Posterior cingulate gyrus (tissue), 11 donors: ENCODE results near the gene DPYSL3.
"Not testable (repeated sequence)": the region's sequence is repeated elsewhere in the genome, so short reads cannot be mapped to it uniquely, and the experiment has no call there.

Experiments
- DNase-seq, 10 donors: peaks; one replicate each; pipeline versions ENCODE4 v3.0.0 to v3.0.0-alpha.2; 2020 to 2021; ENCODE audit warnings: mixed read lengths in 3 of 10
- intact Hi-C: fragments of 100-400 bp; cut with DNase I; formaldehyde crosslinking; loops from one replicate; pipeline ENCODE4 v1.15.1; 2023

DPYSL3 gene

DNA sequence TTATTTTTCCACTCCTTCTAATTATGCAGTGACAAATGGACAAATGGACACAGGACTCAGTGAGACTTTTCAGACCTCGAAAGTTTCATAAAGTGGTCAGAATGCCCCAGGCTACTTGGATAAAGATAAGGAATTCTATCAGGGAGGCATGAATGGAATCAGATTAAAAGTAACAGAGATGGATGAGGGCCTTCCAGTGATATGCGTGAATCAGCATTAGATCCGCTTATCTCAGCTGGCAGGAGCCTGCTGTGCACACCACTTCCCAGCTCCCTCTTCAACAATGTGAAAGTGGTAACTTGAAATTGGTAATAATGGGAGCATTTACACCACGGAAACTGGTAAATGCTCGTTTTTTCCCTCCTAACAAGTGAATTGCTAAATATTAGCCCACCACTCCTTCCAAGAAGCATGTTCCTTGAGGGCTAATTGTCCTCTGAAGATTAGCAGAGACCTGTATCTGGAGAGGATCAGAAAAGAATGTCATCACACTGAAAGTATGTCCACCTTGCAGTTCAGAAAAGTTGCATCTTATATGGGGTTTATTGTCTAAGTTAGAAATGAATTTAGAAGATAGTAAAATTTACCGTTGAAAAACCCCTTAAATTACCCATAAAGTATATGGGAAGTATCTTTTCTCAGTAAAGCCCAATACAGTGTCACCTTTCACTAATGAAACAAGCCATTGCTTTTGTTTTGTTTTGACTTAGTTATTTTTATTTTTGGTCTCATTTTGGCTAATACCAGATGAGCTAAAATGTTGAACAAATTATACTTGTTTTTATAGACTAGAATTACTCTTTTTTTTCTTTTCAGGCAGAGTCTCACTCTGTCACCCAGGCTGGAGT lies 125.3 kb downstream of the DPYSL3 start:
- no peak for DNase-seq
- intact Hi-C loops: no loop called here

DNA sequence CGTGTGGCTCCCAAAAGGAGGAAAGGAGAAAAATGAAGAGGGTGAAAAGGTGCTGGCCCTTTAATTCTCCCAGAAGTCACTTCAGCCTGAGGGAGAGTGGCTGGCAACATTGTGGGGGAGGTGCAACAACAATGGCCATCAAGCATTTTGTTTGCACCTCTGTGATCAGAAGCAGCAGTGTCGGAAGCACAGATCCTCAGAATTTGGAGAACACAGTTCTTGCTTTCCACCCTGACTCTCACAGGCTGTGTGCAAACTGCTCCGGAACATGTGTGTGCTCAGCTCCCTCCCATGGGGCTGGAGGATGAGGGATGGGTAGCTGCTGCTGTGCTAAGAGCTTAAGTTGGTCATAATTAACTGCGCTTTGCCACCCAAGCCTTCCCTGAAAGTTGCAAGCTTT lies 127.1 kb downstream of the DPYSL3 start:
- peak in 3 of 10 donors; percentile 17 to 80 (median 17) for DNase-seq
- intact Hi-C loops: no loop called here

DNA sequence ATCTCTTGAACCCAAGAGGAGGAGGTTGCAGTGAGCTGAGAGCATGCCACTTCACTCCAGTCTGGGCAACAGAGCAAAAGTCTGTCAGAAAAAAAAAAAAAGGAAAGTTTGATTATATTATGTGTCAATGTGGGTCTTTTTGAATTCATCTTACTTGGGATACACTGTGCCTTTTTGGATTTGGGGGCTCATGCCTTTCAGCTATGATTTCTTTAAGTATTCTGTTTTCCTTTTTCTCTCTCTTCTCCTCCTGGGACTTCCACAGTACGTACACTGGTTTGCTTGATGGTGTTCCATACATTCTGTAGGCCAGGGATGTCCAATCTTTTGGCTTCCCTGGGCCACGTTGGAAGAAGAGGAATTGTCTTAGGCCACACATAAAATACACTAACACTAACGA lies 128.3 kb downstream of the DPYSL3 start:
- intact Hi-C loops: no loop called here

DNA sequence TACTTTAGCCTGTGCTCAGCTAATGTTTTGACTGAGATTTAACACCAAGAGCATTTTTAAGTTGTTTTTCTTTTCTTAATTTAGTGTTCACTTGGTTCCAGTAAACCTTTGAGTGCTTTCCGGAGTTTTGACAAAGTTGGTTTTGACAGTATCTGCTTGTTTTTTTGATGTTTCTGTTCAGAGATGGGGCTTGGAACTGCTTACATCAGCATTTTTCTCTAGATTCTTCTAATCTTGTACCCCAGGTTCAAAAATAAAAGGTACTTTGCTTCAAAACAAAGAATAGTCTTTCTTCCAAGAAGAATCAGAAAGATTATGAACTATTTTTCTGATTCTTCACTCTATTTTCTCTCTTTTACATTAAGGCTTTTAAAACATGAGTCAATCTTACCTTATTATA lies 132.2 kb downstream of the DPYSL3 start:
- no peak for DNase-seq
- intact Hi-C loops: no loop called here

More for the DNA sequence above, 128.3 kb downstream of the DPYSL3 start:
- no peak for DNase-seq

DNA sequence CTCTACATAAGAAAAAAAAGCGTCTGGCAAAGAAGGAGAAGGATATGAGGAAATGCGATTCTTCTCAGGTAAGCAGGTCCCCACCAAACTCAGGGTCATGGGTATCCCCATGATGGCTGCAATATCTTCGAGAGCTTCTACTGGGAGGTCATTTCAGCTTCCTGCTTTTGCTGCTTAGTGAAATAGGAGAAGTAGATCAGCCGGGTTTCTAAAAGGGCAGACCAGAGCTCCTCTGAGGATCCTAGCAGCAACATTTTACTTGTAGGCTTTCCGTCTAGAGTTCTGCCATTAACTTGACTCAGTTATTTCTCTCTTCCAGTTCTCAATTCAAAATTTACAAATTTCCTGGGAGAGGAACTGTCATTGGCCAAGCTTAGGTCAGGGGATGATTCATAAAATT lies 134.7 kb downstream of the DPYSL3 start:
- no peak for DNase-seq
- intact Hi-C loops: no loop called here

DNA sequence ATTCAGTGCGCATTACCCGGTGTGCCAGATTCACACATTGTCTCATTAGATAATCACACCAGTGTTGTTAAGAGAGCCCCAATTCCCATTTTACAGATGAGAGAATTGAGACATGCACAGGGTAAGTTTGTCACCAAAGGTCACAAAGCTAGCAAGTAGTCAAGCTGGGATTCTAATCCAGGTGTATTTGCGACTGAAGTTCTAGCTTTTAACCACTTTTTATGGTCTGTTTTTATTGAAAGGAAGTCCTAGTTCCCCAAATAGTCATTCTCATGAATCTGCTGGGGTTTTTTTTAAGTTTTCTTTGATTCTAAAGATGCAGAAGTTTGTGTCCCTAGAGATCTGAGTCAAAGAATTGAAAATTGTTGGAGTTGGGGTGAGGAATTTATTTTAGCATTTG lies 136.5 kb downstream of the DPYSL3 start:
- DNase-seq: no peak
- intact Hi-C loops: no loop called here

DNA sequence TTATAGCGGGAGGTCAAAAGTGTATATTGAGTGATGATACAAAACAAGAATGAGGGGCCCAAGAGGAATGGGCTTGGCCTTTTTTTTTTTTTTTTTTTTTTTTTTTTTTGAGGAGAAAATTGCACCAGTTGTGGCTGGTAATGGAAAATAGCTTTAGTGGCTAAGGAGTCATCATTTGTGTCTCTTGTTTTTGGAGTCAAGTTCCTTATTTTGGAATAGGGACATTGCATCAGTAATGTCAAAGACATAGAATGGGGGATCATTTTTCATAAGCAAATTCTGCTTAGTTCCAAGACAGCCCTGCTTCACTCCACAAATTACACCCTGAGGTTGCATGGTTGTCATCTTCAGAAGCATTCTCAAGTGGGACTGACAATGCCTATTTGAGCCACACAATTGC lies 137.7 kb downstream of the DPYSL3 start:
- intact Hi-C loops: no loop called here

DNA sequence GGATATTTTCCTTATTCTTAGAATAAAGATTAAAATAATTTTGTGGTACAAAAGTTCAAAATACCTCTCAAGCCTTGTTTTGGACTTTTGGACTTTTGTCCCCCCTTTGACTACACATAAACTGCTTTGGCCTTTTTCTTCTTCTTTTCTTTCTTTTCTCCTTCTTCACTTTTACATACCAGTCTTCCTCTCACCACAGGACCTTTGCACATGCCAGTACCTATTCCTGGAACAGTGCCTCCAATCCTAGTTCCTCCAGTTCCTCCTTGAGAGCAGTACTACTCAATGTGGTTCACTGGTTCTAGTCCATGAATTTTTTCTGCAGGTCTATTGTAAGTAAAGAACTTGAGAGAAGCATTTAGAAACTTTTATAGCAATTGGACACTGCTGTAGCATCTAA lies 138.6 kb downstream of the DPYSL3 start:
- DNase-seq: no peak
- intact Hi-C loops: no loop called here

More for the DNA sequence above, 137.7 kb downstream of the DPYSL3 start:
- DNase-seq: no peak

DNA sequence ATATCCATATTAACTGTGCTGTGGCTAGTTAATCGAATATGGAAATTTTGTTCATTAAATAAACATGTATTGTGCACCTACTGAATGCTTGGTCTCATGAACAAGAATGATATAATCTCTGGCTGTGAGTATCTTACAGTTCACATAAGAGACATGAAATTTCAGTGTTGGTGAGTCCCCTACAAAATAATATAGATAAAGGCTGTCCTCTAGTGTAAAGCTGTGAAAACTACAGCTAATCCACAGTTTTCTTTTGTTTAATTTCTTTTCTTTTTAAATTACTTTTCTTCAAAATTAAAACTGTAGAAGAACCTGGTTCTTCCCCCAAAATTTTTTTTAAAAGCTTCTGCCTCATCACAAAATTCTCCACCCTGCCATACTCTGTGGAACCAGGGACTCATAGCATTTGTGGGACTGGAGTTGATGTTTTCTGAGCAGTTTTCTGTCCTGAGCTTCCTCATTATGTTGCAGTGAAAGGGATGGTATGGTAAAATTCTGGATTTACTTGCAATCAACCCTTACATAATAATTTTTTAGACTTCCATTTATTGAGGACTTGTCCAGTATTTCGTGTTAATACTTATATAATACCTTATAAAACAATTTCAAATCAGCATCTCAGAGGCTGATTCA lies 140.0 kb downstream of the DPYSL3 start:
- intact Hi-C loops: loop anchor here (2.0 to 5.0 kb wide), 2 partner anchors 148 to 837 kb away; no protein-coding TSS in a partner anchor
- no peak for DNase-seq

DNA sequence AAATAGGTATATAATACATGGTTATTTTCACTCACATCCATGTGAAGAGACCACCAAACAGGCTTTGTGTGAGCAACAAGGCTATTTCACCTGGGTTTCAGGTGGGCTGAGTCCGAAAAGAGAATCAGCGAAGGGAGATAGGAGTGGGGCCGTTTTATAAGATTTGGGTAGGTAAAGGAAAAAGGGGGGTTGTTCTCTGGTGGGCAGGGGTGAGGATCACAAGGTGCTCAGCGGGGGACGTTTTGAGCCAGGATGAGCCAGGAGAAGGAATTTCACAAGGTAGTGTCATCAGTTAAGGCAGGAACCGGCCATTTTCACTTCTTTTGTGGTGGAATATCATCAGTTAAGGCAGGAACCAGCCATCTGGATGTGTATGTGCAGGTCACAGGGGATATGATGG lies 142.5 kb downstream of the DPYSL3 start:
- intact Hi-C loops: loop anchor here (5.0 kb wide), 1 partner anchor 145 kb away; no protein-coding TSS in a partner anchor
- not testable (repeated sequence) for DNase-seq

DNA sequence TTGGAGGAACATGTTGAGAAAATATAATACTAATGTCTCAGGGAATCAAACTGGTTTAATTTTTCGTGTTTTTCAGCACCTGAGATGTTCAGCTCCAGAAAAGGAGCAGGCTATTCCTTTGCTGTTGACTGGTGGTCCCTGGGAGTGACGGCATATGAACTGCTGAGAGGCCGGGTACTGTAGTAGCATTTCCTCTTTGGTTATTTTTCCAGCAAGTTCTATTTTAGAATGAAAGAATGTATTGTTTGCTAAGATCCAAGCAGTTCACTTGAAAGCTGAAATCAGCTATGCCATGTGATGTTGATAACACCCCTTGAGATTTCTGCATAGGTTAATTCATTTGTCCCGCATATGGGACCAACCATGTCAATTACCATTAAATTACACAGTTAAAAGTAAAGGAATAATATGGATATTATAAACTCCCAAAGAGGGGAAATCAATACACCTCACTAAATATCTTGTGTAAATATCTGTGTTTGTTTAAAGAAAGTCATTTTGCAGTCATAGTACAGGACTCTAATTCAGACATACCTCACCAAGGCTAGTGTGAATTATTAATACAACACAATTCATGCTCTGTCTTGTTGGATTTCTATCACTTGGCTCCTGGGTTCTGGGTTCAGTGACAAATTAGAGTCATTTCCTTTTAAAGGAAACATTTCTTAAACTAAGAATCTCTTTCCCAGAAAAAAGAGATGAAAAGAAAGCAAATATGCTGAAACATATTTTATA lies 148.3 kb downstream of the DPYSL3 start:
- no peak for DNase-seq
- intact Hi-C loops: no loop called here

DNA sequence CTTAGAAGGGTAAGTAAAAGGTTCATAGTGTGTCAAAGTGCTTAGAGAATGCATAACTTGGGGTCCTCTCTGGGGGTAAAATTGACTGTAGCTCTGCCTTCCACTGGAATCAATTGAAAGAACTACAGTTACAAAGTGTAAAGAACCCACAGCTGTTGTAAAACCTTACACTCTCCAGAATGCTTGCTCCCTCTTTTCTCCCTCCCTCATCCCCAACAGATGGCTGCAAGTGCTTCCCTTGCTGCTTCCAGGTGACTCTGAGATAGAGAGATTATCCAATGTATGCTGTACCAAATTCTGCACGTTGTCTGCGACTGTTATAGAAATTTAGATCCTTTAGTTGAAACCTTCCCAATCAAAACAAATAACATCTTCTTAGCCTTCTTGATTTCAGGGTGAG lies 149.1 kb downstream of the DPYSL3 start:
- intact Hi-C loops: no loop called here
- DNase-seq: no peak

DNA sequence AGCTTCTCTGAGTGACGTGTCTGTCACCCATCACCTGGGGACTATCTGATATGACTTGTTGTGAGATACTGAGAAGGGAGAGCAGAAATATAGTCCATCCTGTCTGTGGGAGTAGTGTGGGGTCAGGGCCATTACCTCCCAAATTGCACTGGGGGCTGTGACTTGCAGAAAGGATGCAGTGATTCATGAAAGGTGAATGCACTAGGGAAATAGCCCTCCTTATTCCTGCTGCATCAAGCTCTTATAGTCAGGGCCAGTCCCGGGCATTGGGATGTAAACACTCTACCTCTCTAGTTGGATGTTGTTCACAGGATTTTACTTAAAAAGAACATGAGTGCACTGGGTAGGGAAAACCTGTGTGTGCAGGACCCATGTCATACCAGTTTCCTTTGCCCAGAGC lies 150.3 kb downstream of the DPYSL3 start:
- intact Hi-C loops: no loop called here

DNA sequence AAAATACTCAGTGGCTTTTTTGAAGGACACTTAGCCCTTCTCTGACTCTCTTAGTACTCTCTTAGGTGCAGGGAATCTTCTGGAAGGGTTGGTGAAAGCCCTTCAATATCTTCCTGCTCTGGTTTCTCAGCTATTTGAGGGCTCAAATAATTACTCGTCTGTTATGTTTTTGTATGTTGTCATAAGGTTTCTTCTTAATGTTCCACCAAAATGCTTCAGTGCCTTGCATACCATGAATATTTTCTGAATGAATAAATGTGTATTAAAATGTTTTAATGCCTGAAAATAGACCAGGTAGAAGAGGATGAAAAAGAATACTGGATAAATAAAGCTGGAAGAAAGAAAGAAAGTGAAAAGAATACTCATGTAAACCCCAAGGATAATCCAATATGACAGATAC lies 150.8 kb downstream of the DPYSL3 start:
- DNase-seq: no peak
- intact Hi-C loops: no loop called here

More for the DNA sequence above, 150.3 kb downstream of the DPYSL3 start:
- DNase-seq: no peak

DNA sequence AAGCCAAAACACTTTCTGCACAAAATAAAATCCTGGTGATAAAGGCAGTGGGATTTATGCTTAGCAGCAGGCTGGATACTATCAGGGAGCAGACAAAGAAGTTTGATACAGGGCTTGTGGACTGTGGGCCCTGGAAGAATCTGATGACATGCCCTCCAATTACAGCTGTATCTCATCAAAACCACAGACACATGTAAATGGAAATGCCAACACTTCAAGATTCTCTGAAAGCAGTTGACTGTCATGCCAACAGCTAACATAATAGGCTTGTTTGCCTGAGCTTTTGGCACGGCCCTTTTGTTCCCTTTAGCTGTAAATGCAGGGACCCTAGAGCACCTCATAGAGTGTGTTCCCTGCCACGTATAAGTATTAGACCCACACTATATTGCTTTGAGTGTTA lies 160.6 kb downstream of the DPYSL3 start:
- no peak for DNase-seq
- intact Hi-C loops: no loop called here

DNA sequence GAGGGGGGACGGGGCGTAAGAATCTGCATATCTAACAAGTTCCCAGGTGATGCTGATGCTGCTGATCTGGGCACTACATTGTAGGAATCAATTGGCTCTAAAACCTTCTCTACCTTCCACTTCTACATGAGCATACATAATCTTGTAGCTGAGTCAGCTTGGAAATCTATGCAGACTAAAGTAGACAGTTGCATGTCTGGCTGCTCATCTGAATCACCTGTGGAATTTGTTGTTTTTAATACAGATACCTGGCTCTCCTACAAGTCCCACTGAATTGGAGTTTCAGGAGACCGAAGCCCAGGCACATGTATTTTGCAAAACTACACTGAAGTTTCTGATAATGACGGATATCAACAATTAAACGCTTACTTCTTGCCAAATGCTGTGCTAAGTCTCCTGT lies 161.4 kb downstream of the DPYSL3 start:
- intact Hi-C loops: no loop called here
- DNase-seq: no peak

DNA sequence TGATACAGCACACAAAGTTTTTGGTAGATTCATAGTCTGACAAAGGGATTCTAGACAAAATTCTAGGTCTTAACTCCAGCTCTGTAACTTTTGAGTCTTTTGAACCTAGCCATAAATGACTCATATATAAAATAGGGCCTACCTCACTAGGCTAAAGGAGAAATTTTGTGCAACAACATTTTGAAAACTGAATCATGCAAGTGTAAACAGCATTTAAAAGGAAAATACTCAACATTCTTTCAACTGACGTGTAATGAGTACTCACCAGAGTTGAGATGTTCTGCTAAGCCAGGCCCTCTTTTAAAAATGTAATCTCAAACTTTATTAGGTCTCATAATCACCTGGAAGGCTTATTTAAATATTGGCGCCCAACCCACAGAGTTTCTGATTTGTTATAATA lies 161.8 kb downstream of the DPYSL3 start:
- no peak for DNase-seq
- intact Hi-C loops: no loop called here

DNA sequence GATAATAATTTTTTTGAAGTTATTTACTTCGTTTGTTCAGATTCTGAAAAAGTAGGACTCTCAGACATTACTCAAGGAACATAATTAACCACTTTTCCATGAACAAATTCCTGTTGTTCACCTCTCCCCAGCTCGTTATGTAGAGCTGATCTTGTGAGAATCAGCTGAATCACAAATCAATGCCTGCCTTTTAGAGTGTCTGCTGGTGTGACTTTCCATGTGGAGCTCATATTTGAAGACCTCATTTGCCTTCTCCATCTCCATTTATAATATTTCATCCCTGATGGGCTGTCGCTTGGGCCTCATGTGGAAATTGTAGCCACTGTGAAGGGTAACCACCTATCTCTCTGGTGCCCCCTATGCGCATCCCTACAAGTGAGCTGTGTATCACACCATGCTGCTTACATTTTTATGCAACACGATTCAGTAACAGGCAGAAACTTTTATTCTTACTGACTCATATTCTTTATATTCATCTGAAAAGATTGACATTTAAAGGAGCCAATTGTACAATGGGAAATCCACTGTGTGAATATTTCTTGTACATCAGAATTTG lies 163.8 kb downstream of the DPYSL3 start:
- intact Hi-C loops: no loop called here
- DNase-seq: no peak

DNA sequence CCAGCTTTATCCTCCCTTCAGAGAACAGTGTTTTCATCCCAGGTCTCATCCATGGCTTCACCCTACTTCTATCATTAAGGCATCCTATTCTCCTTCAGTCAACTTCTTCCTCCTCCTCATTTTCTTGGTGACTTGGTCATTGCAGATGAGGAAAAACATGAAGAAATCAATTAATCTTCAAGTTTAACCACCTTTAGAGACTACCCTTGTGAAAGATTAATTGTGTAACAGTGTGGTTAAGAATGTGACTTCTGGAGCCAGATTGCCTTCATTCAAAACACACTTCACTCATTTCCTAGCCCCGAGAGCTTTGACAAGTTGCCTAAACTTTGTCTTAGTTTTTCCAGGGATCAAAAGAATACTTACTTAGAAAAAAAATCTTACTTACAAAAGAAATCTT lies 165.0 kb downstream of the DPYSL3 start:
- intact Hi-C loops: no loop called here

DNA sequence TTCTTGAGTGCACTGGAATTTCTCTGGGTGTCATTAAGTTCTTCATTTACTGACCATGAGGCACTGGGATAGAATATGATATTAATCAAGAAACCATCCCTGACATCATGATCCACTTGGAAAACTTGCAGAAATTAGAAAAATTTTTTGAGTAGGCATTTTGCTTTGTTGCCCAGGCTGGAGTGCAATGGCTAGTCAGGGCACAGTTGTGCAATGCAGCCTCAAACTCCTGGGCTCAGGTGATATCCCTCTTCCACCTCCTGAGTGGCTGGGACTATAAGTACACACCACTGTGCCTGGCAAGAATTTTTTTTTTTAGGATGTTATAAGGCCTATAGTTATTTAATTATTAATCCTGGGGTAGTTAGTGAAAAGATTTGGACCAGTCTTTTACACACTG lies 168.5 kb downstream of the DPYSL3 start:
- intact Hi-C loops: no loop called here
- DNase-seq: no peak

More for the DNA sequence above, 165.0 kb downstream of the DPYSL3 start:
- no peak for DNase-seq

DNA sequence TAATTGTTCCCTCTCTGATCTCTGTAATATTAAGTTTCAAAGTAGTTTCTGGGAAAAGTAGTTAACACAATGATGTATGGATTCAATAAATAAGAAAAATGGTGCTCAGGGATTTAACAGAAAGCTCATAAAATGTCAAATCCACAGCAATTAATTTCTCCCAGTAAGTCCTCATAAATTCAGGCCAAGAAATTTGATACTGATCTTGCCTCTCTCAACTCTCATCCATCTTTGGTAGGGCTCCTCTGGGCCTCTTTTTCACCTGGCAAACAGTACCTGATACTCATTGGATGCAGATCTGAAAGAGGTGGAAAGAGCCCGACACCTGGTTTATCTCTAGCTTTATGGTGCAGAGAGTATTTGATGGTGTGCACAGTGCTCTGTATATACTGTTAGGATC lies 168.9 kb downstream of the DPYSL3 start:
- DNase-seq: no peak

More for the DNA sequence above, 168.9 kb downstream of the DPYSL3 start:
- intact Hi-C loops: no loop called here
